AG09309 (cell line): ENCODE results near the gene NCOR2.
A peak's percentile ranks its signal among the peaks of the same experiment; 100 is the strongest.

Experiments
- DNase-seq: peaks from one replicate; pipeline ENCODE4 v3.0.0-alpha.2; 2010; ENCODE audit warnings: low read depth
- H3K4me3 ChIP-seq: 2 replicates; pipeline ENCODE4 v1.5.1; 2011; ENCODE audit warnings: mild to moderate bottlenecking, low read depth, low read length, moderate library complexity; ENCODE audit not compliant: control insufficient read depth
- CTCF ChIP-seq: IDR thresholded peaks from 2 replicates; pipeline ENCODE4 v1.5.1; 2011; ENCODE audit warnings: mild to moderate bottlenecking, low read depth, low read length, inconsistent platforms; ENCODE audit not compliant: insufficient read depth, control insufficient read depth; ENCODE audit errors: missing control alignments

The NCOR2 gene

GRCh38 chr12:124549629-124550028 lies 17.8 kb downstream of the NCOR2 start:
- no peak overlapping the region for H3K4me3 ChIP-seq
- no peak for TF ChIP-seq CTCF
- no peak for DNase-seq

- peak; percentile 67 for DNase-seq
- H3K4me3 ChIP-seq: no peak overlapping the region
- no peak for TF ChIP-seq CTCF
Measured at GRCh38 chr12:124548854-124549378, 18.5 kb downstream of the NCOR2 start.

GRCh38 chr12:124547626-124548025 lies 19.8 kb downstream of the NCOR2 start:
- TF ChIP-seq CTCF: no peak
- H3K4me3 ChIP-seq: no peak overlapping the region
- DNase-seq: no peak

GRCh38 chr12:124545508-124546418 lies 21.6 kb downstream of the NCOR2 start:
- TF ChIP-seq CTCF: no peak
- peak; percentile 63 for DNase-seq
- H3K4me3 ChIP-seq: no peak overlapping the region

GRCh38 chr12:124544983-124545382 lies 22.4 kb downstream of the NCOR2 start:
- no peak for DNase-seq
- no peak for TF ChIP-seq CTCF
- no peak overlapping the region for H3K4me3 ChIP-seq

- DNase-seq: no peak
- H3K4me3 ChIP-seq: no peak overlapping the region
- no peak for TF ChIP-seq CTCF
Measured at GRCh38 chr12:124544311-124544970, 23.0 kb downstream of the NCOR2 start.
